Measurements from ENCODE around the gene PARP3.

PARP3 gene

DNA sequence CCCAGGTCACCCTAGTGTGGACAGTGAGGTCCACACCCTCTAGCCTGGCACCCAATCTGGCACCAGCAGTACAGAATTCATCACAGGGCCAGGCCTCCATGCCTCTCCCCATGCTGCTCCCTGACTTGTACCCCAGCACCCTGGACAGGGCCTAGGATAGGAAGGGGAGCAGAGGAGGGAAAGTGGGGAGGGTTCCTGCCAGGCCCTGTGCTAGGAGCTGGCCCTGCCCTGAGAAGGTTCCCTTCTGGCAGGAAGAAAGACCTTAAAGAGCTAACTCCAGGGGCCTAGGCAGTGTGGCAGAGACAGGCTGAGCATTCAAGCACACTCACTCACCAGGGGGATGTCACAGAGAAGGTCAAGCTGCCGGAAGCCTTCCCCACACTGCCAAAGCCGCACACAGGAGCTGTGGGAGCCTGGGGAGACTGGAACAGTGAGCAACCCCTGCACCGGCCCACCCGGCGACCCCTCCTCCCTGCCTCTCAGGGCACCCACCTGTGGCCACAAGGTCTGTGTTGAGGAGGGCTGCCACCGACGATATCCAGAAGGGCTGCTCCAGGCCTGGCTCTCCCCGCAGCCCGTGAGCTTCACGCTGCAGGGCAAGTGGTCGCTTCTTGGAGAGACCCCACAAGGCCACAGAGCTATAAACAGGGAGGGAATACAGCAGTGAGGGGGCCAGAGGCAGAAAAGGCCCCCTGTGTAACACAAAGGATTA lies 7.9 kb upstream of the PARP3 start:
- no peak for DNase-seq

DNA sequence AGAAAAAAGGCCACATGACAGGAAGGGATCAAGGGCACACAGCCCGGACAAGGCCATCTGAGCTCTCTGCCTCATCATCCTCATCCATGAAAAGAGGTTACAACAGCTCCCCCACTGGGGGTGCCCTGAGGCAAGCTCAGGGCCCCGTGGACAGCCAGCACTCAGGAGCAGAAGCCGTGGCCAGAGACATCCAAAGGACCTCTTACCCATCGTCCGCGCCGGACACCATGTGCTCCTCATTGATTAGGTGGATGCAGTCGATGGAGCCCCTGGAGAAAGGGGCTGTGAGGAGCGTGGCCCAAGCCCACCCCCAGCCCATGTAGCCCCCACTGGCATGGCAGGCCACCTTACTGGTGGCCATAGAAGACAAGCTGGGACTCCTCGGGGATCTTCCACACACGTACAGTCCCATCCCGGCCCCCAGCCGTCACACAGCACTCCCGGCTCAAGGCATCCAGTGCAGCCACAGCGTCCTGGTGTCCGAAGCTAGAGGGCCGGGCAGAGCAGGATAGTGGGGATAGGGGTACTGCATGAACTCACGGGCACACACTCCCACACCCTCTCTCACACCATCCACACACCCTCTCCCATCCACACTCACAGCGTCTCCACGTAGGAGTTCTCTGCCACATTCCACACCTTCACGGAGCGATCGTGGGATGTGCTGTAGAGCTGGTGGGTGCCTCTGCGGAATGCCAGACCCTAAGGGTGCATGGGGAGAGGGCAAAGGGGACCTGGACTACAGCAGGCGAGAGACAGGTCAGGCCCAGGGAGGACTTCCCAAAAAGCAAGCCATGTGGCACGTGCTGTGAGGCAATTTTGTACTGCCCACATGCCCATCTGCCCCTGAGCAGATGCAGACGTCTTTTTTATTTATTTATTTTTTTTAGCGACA lies 6.9 kb upstream of the PARP3 start:
- DNase-seq: no peak

DNA sequence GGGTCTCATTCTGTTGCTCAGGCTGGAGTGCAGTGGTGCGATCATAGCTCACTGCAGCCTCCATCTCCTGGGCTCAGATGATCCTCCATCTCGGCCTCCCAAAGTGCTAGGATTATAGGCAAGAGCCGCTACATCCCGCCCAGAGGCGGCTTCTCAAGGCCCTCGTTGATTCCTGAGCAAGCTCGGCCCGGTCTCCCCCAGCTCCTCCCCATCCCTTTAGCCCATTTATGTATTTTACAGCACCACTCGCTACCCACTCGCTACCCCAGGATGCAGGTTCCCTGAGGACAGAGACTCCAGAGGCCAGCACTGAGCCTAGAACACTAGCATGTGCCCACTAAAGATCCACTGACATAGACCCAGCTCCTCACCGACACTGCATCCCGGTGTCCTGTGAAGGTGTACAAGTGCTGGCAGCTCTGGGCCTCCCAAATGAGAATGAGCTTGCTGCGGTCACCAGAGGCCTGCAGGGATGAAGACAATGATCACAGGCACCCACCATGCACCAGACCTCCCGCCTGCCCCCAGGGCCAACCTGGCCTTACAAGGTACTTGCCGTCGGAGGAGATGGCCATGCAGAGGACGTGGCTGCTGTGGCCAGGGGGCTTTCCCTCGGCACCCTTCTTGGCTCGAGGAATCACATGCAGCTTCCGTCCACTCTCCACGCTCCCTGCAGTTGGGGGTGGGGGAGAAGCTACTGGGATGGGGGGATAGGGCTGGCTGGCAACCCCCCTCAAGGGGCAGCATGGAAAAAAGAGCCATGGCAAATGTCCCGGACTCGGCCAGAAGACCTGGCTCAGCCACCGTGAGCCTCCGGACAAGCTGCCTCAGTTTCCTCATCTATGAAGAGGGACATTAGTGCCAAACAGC lies 6.0 kb upstream of the PARP3 start:
- no peak for DNase-seq

DNA sequence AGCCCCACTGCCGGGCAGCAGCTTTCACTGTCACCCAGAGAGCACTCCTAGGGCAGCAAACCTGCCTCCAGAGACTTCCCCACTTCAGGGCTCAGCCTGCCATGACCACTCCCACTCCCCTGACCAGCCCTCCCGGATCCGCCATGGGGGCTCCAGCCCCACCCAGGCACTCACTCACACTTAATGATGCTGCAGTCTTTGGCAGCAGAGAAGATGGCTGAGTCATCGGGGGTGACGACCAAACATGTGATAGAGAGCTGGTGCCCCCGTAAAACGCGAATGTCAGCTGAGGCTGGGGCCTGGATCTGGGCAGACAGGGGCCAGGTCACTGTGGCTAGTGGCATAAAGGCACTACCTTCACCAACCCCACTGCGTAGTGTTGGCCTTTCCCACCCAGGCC lies 5.1 kb upstream of the PARP3 start:
- DNase-seq: no peak

DNA sequence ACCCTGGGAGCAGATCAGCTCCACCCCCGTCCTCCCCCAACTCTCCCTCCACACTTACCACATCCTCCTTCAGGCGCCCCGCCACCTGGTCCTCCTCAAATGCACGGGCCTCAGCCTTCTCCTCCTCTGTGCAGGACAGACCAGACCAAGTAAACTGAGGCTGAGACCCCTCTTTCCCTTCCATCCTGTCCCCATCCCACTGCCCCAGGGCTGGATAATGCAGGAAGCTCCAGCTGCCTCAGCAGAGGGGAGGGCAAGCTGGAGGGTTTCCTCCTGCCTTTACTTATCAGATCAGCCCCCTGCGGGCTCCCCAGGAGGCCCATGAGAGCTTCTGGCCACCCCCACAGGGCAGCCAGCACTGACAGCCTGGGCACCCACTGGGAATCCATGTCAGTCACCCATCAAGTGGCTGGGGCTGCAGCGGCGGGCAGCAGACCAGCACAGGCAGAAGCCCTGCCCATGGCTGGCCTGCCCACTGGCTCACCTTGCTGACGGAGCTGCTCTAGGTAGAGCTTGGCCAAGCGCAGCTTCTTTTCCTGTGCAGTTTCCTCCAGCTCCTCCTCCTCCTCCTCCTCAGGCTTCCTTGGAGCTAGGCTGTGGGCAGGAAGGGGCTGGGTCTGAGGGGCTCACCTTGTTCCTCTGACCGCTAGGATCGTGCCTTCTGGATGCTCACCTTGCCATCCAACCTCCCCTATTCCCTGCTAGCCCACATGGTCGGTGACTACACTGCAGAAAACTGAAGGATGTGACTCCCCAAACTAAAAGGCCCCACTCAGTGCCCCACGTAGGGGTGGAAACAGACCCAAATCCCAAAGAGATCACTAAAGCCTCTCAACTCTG lies 4.3 kb upstream of the PARP3 start:
- DNase-seq: no peak

DNA sequence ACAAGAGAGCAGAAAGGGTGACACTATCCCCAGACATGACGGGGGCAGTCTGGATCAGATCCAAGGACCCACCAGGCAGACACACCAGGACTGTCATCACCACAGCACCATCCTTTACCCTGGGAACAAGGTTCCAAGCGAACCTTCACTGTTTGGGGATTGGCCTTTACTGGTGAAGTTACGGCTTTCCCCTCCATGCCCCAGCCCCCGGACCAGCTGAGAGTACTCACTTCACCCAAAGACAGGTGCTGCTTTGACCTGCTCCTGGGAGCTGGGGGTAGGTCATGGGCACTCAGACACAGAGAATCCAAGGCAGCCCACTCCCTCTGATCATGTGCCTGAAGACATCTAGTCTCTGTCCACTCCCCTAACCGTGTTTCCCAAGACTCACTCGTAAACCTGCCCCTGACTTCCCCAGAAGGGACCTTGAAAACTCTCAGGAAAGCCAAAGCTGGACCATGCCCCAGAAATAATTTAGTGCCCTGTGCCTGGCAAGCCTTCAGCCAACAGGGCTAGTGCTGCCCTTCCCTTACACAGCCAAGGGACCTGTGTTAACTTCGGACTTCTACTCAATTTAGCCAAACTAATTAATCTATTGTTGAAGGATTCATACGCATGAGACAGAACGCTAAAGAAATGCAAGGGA lies 3.3 kb upstream of the PARP3 start:
- DNase-seq: no peak

DNA sequence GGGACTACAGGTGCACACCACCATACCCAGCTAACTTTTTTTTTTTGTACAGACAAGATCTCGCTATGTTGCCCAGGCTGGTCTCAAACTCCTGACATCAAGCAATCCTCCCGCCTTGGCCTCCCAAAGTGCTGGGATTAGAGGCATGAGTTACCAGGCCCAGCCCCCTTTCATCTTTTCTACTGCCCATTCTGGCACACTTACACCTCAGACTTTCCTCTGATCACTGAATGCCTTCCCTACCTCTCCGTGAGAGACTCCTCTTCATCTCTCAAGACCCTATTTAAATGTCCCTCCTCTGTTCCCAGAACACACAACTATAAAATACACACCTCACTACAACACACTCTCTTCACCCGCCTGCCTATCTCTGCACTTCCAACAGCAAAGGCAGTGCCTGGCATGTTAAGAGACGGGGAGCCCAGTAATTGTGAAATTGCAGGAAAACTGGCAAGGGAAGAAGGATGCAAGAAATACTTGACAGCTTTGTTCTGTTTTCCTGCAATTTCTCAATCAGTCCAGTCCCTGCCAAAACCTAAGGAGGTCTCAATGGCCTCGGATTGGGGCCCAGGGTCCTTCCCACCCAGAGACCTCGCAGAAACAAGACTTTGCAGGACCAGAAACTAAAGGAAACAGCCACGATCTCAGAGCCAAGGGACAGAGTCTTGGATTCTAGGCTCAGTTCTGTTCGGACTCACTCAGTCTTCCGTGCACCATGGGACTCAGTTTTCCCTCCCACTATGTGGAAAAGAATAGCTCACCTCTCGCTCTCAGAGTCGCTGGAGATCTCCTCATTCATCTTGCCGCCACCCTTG lies 1.3 kb upstream of the PARP3 start:
- DNase-seq: no peak

DNA sequence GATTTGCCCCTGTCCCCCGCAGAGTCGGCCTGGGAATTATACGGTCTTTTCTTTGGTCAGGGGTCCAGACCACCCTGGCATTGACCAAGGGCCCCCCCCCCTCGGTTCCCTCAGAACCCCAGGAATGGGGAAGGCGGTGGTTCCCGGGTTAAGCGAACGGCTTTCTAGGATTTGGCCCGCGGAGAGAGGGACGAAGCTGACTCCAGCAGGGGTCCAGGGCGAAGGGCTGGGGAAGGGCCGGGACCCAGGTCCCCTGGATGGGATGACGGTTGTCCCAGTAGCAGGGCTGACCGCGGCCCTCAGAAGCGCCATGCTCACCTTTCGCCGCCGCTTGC lies 733 bp upstream of the PARP3 start:
- no peak for DNase-seq

DNA sequence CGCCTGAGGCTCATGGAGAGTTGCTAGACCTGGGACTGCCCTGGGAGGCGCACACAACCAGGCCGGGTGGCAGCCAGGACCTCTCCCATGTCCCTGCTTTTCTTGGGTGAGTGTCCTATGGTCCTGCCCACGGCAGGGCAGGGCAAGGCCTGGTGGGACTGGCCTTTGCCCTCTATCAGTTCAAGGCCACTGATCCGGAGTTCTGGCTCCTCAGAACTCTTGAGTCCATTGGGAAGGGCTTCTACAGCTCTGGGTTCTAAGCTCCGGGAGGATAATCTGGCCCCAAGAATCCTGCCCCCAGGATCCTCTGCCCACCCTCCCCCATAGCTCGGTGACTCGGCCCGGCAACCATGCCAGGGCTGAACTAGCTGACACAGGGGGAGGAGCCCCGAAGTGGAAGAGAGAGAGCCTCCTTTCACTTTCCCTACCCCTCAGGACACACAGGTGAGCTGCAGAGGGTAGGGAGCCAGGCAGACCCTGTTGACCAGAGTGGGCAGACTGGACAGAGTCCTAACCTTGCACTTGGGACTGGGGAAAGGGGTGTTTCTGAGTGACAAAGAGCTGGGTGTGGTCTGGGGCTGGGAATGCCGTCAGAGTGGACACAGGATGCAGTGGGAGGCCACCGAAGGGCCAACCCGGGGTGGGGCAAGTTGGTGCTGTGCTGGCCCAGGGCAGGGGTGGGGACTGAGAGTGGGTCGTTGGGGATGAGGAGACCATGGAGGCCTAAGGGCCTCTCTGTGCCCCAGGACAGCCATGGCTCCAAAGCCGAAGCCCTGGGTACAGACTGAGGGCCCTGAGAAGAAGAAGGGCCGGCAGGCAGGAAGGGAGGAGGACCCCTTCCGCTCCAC lies 664 bp downstream of the PARP3 start:
- no peak for DNase-seq

DNA sequence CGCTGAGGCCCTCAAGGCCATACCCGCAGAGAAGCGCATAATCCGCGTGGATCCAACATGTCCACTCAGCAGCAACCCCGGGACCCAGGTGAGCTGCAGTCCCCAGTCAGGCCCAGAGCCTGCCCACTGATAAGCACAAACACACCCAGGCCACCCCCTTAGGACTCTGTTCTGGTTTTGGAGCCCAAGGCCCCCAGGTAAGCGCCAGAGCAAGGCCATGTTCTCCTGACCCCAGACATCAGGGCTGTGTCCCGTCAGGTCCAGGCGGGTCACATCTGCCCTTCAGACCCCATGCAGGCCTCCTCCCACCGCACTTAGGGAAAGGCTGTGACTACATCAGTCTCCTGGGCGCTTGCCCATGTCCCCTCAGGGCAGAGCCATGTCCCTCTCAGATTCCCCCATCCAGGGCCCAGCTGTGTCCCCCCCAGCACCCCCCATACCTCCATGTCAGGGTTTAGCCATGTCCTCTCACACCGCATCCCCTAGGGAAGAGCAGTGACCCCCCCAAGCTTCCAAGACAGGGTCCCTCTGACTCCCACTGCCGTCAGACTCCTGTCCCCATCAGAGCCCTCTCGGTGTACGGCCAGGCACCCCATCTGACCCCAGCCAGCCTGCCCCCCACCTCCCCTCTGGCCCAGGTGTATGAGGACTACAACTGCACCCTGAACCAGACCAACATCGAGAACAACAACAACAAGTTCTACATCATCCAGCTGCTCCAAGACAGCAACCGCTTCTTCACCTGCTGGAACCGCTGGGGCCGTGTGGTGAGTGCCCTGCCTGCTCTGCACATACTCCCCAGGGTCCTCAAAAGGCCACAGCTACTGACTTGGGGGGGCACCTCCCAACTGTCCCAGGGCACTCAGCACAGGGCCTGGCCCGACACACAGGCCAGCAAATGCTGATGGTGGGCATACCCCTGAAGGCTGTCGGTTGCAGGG lies 1.6 kb downstream of the PARP3 start:
- no peak for DNase-seq

DNA sequence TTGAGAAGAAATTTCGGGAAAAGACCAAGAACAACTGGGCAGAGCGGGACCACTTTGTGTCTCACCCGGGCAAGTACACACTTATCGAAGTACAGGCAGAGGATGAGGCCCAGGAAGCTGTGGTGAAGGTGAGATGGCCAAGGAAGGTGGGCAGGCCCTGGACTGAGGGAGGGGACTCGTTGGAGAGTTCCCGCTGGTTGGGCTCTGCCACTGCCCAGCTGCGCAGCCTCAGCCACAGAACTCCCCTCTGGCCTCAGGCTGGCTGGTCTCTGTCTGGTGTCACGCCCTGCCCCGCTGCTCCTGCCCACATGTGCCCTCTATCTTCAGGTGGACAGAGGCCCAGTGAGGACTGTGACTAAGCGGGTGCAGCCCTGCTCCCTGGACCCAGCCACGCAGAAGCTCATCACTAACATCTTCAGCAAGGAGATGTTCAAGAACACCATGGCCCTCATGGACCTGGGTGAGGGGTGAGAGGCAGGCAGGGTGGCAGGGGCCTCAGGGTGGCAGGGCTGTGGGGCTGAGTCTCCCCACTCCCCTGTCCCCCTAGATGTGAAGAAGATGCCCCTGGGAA lies 2.4 kb downstream of the PARP3 start:
- DNase-seq: no peak

DNA sequence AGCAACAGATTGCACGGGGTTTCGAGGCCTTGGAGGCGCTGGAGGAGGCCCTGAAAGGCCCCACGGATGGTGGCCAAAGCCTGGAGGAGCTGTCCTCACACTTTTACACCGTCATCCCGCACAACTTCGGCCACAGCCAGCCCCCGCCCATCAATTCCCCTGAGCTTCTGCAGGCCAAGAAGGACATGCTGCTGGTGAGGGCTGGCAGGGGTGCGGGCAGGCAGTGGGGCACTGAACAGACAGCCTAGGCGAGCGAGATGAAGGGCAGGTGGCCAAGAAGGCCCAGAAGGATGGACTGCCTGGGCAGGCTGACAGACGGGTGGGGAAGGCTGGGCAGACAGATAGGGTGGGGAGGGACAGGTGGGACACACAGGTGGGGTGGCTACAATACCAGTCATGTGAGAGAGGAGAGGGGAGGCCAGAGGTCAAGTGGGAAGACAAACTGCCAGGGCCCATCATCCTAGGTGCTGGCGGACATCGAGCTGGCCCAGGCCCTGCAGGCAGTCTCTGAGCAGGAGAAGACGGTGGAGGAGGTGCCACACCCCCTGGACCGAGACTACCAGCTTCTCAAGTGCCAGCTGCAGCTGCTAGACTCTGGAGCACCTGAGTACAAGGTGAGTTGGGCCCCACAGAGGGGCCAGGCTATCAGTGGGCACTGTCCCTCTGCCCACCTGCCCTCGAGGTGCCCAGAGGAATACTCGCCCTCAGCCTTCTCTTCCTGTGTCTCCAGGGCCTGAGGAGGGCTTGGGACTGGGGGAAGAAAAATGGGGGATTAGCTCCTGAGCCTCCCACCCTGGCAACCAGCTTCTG lies 3.1 kb downstream of the PARP3 start:
- DNase-seq: no peak

DNA sequence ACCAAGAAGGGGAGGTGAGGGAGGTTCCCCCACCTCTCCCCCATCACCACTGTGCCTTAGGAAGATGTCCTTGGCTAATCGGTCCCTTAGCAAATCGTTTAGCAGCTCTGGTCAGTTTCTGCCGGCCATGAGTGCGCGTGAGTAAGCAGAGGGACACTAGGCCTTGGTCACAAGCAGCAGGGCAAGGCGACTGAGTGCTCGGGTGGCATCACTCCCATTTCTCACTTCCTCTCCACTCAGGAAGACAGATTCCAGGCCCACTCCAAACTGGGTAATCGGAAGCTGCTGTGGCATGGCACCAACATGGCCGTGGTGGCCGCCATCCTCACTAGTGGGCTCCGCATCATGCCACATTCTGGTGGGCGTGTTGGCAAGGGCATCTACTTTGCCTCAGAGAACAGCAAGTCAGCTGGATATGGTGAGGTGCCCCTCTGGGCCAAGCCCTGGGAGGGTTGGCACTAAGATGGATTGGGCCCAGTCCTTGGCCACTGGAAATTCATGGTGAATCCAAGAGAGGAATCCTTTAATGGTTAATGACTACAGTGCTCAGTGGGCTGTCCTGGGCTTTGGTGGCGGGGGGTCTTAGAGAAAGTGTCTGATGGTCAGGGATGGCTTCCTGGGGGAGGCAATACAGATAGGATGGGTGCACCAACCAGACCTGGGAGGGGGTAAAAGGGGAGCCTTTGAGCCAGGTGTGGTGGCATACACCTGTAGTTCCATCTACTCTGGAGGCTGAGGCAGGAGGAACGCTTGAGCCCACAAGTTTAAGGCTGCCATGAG lies 4.0 kb downstream of the PARP3 start:
- no peak for DNase-seq

DNA sequence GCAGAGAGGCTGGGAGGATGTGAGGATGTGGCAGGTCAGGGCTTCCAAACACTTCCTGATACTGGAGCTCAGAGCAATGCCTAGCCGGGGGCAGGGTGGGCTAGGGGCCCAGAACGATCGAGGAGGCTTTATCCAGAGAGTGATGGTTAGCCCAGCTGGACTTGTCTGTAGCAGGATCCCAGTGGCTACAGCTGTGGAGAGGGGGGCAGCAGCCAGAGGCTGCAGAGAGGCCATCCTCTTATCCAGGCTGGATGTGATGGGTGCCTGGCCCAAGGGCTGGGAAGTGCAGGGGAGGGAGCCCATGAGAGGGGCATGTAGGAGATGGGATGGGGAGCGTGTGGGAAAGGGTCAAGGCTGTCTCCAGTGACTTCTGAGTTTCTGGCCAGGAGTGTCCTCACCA lies 4.6 kb downstream of the PARP3 start:
- DNase-seq: no peak

DNA sequence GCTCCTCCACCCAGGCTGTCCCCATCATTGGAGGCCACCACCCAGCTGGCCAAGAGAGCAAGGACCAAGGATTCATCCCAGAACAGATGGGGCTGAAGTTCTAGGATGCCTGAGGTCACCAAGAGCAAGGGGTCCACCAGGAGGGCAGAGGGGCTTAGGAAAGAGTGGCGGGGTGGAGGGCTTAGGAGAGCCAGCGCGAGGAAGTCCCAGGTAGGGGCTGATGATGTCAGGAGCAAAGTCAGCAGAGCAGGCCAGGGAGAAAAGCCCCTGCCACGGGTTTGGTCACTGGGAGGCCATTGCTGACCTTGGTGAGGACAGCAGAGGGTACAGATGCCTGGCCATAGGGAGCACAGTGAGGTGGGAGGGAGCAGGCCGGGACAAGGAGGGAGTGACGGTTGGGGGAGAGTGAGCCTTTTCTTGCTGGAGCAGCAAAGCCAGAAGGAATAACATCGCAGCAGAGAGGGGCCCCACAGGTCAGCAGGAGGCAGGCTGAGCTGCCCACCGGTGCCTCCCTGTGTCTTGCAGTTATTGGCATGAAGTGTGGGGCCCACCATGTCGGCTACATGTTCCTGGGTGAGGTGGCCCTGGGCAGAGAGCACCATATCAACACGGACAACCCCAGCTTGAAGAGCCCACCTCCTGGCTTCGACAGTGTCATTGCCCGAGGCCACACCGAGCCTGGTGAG lies 5.2 kb downstream of the PARP3 start:
- no peak for DNase-seq

DNA sequence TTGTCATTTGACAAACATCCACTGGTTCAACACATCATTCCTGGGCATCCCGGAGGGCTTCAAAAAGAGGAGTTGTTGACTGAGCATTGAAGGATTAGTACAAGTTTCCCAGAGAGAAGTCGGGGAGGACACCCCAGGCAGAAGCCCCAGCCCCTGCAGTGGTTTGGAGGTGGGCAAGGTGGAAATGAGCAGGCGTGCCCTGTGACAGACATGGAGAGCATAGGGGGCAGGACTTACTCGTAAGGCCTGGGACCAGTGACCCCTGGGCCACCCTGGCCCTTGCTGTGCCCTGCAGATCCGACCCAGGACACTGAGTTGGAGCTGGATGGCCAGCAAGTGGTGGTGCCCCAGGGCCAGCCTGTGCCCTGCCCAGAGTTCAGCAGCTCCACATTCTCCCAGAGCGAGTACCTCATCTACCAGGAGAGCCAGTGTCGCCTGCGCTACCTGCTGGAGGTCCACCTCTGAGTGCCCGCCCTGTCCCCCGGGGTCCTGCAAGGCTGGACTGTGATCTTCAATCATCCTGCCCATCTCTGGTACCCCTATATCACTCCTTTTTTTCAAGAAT lies 5.9 kb downstream of the PARP3 start:
- no peak for DNase-seq
